Lung (tissue), 12 donors: ENCODE data around the gene DDX28. TPM values are rescaled to one million over a fixed set of nuclear protein-coding genes. Genes with fewer than 3 reads are reported as not detected.

Experiments used
- ATAC-seq: fragments of 200-7000 bp; cut with Tn5 transposase; one replicate; pipeline ENCODE4 v1.9.1; 2020; ENCODE audit warnings: moderate number of reproducible peaks; ENCODE audit not compliant: insufficient read depth, low FRiP score
- DNase-seq, 3 donors: peaks; one replicate each; pipeline ENCODE4 v3.0.0-alpha.2; 2013 to 2017
- H3K27ac ChIP-seq, 2 donors: one replicate each; pipeline ENCODE4 v1.5.1; 2013; ENCODE audit warnings: mild to moderate bottlenecking in 2 of 2, moderate library complexity in 2 of 2, control low read depth in 1 of 2, inconsistent platforms in 1 of 2, low read depth in 1 of 2, low read length in 1 of 2
- H3K27me3 ChIP-seq, 3 donors: one replicate each; pipeline ENCODE4 v1.5.1; 2013; ENCODE audit warnings: low read length in 2 of 3; ENCODE audit not compliant: control insufficient read depth in 3 of 3, insufficient read depth in 3 of 3
- H3K36me3 ChIP-seq, 4 donors: one replicate each; pipeline ENCODE4 v1.5.1; 2013; ENCODE audit warnings: low read length in 4 of 4, mild to moderate bottlenecking in 1 of 4, moderate library complexity in 1 of 4; ENCODE audit not compliant: control insufficient read depth in 4 of 4, insufficient read depth in 4 of 4
- H3K4me1 ChIP-seq, 5 donors: one replicate each; pipeline ENCODE4 v1.5.1; 2013; ENCODE audit warnings: low read length in 5 of 5, mild to moderate bottlenecking in 2 of 5, moderate library complexity in 1 of 5; ENCODE audit not compliant: control insufficient read depth in 5 of 5, insufficient read depth in 5 of 5
- H3K4me3 ChIP-seq: one replicate; pipeline ENCODE4 v1.5.1; 2013; ENCODE audit warnings: mild to moderate bottlenecking, control low read depth, moderate library complexity
- H3K9ac ChIP-seq, 2 donors: one replicate each; pipeline ENCODE4 v1.5.1; 2013; ENCODE audit warnings: low read length in 2 of 2, control low read depth in 1 of 2; ENCODE audit not compliant: insufficient read depth in 1 of 2
- H3K9me3 ChIP-seq, 4 donors: one replicate each; pipeline ENCODE4 v1.5.1; 2013; ENCODE audit warnings: low read length in 3 of 4, mild to moderate bottlenecking in 1 of 4, moderate library complexity in 1 of 4; ENCODE audit not compliant: control insufficient read depth in 4 of 4, insufficient read depth in 3 of 4
- CTCF ChIP-seq: IDR thresholded peaks from 2 replicates; pipeline ENCODE4 v1.5.1; 2012; ENCODE audit warnings: mild to moderate bottlenecking; ENCODE audit errors: control extremely low read depth, extremely low read depth
- WGBS, 2 donors: extraction: QIAGEN DNeasy Blood & Tissue Kit; methylation state at CpG; one replicate each; pipeline ENCODE4 v1.1.7; 2013; 5-methylcytosine and 5-hydroxymethylcytosine counted together
- polyA plus RNA-seq, 2 donors: library from polyadenylated mRNA; stranded (reverse); fragments of 200-250 nt; gene quantifications; one replicate each; pipeline ENCODE4 v1.2.1, GENCODE V29; 2013
- total RNA-seq, 2 donors: library from RNA; depleted of rRNA in 1 of 2; stranded (reverse); fragments of >200 nt in 1 of 2; gene quantifications; one replicate each; pipeline ENCODE4 v1.2.1, GENCODE V29; 2014 to 2021
- donor health status: control.
- donor health status: control.
- donor health status: Bipolar disorder and iron deficiency.
- donor health status: healthy.
- donor health status: DM: yes; HTN: yes; CAD: no.

Gene DDX28
- total and polyA plus RNA-seq, 4 donors: 6.6 to 14.5 (median 11.0) TPM

GRCh38 chr16:68037841-68038597, 15.0 kb upstream of the DDX28 start:
- no peaks in the 10 kb centered on the region for H3K27me3 ChIP-seq
- no peak overlapping the region for H3K9ac ChIP-seq
- H3K4me1 ChIP-seq: no peaks in the 10 kb centered on the region
- no peak for TF ChIP-seq CTCF
- no peaks in the 10 kb centered on the region for H3K9me3 ChIP-seq
- no peak overlapping the region for H3K4me3 ChIP-seq
- DNase-seq: no peak
- no peak overlapping the region for H3K27ac ChIP-seq
- H3K36me3 ChIP-seq: peaks cover 0 to 3% (median 0%) of the 10 kb centered on the region in 4 donors
- WGBS, 2 donors: 84 to 88% methylated on average over 9 of the region's 9 CpGs
- ATAC-seq: no peak

GRCh38 chr16:68035227-68035626, 12.2 kb upstream of the DDX28 start:
- TF ChIP-seq CTCF: no peak
- no peak overlapping the region for H3K4me3 ChIP-seq
- no peak overlapping the region for H3K9ac ChIP-seq
- H3K9me3 ChIP-seq: no peaks in the 10 kb centered on the region
- peaks cover 0 to 5% (median 2%) of the 10 kb centered on the region in 4 donors for H3K36me3 ChIP-seq
- no peak overlapping the region for H3K27ac ChIP-seq
- no peak for DNase-seq
- no peaks in the 10 kb centered on the region for H3K4me1 ChIP-seq
- 87 to 93% methylated on average over 2 of the region's 2 CpGs for WGBS, 2 donors
- no peak for ATAC-seq
- no peaks in the 10 kb centered on the region for H3K27me3 ChIP-seq

- whole genome bisulfite sequencing, 2 donors: 97 to 100% methylated on average over 2 of the region's 2 CpGs
- no peaks in the 10 kb centered on the region for H3K4me1 ChIP-seq
- TF ChIP-seq CTCF: no peak
- ATAC-seq: no peak
- peaks cover 0 to 5% (median 2%) of the 10 kb centered on the region in 4 donors for H3K36me3 ChIP-seq
- H3K9me3 ChIP-seq: no peaks in the 10 kb centered on the region
- H3K27ac ChIP-seq: no peak overlapping the region
- H3K9ac ChIP-seq: no peak overlapping the region
- no peak for DNase-seq
- H3K4me3 ChIP-seq: no peak overlapping the region
- H3K27me3 ChIP-seq: no peaks in the 10 kb centered on the region
Observed at GRCh38 chr16:68033101-68033500, 10.1 kb upstream of the DDX28 start.
